PC-3 (cell line): ENCODE results near the gene APOD.

ENCODE experiments used
- CTCF ChIP-seq: fragments of 300-600 bp; sonication (generic); conservative IDR thresholded peaks from 2 replicates; pipeline ENCODE4 v1.5.1; 2017; ENCODE audit warnings: antibody characterized with exemption, low read depth, mild to moderate bottlenecking, low read length
- EZH2 ChIP-seq: fragments of 300-600 bp; sonication (generic); IDR thresholded peaks from one replicate; pipeline ENCODE4 v1.6.1; 2017; ENCODE audit warnings: antibody characterized with exemption, mild to moderate bottlenecking, low read length; ENCODE audit not compliant: unreplicated experiment
- EZH2phosphoT487 ChIP-seq: fragments of 300-600 bp; sonication (generic); IDR thresholded peaks from 2 replicates; pipeline ENCODE4 v1.6.1; 2018; ENCODE audit warnings: mild to moderate bottlenecking, antibody characterized with exemption, low read length, borderline replicate concordance

GRCh38 chr3:195559723-195560409 is 23.9 kb downstream of the APOD start:
- no peak for TF ChIP-seq CTCF
- no peak for TF ChIP-seq EZH2
- no peak for TF ChIP-seq EZH2phosphoT487
